IMR-90 (cell line): ENCODE results near the gene PARP6. TPM values are rescaled to one million over a fixed set of nuclear protein-coding genes. Genes with fewer than 3 reads are reported as not detected.

Experiments used
- ATAC-seq: fragments of 200-7000 bp; cut with Tn5 transposase; 2 replicates; pipeline ENCODE4 v1.9.1; 2020; ENCODE audit warnings: low read depth, mild to moderate bottlenecking, moderate library complexity
- BruUV-seq: library from RNA; stranded (reverse); fragments of 400-500 nt; replicated peaks from 2 replicates; lab custom pipeline; 2021; lab: Mats Ljungman, UMichigan
- CTCF ChIA-PET: fragments of 300-600 bp; formaldehyde crosslinking; extraction: SDS; loops from one replicate; lab custom pipeline; 2021; ENCODE audit warnings: antibody characterized with exemption; lab: Yijun Ruan, JAX
- POLR2A ChIA-PET: fragments of 300-600 bp; sonication (Branson Sonifier 250); formaldehyde crosslinking; loops from one replicate; lab custom pipeline; 2022; ENCODE audit warnings: antibody characterized with exemption; ENCODE audit not compliant: unreplicated experiment; lab: Charles Lee
- DNase-seq: peaks from one replicate; pipeline ENCODE4 v3.0.0; 2013
- H2AFZ ChIP-seq: replicated peaks from 2 replicates; pipeline ENCODE3; 2013; ENCODE audit warnings: low read length, mild to moderate bottlenecking; ENCODE audit not compliant: poor library complexity
- H2AK5ac ChIP-seq: 2 replicates; pipeline ENCODE4 v1.6.1; 2013; ENCODE audit warnings: low read depth, low read length, inconsistent platforms
- H2AK9ac ChIP-seq: replicated peaks from 2 replicates; pipeline ENCODE3; 2013; ENCODE audit warnings: mild to moderate bottlenecking, low read depth, low read length, moderate library complexity; ENCODE audit not compliant: poor library complexity
- H2BK120ac ChIP-seq: 2 replicates; pipeline ENCODE4 v1.6.1; 2013; ENCODE audit warnings: low read depth, low read length, inconsistent platforms
- H2BK15ac ChIP-seq: 3 replicates; pipeline ENCODE4 v1.6.1; 2013; ENCODE audit warnings: low read depth, low read length, inconsistent platforms
- H2BK20ac ChIP-seq: 2 replicates; pipeline ENCODE4 v1.6.1; 2013; ENCODE audit warnings: low read depth, mild to moderate bottlenecking, inconsistent platforms, low read length, moderate library complexity
- H2BK5ac ChIP-seq: 2 replicates; pipeline ENCODE4 v1.6.1; 2013; ENCODE audit warnings: mild to moderate bottlenecking, low read depth, low read length, inconsistent platforms; ENCODE audit not compliant: poor library complexity, severe bottlenecking
- H3K14ac ChIP-seq: replicated peaks from 2 replicates; pipeline ENCODE4 v1.6.1; 2013; ENCODE audit warnings: low read depth, low read length, inconsistent platforms
- H3K18ac ChIP-seq: 2 replicates; pipeline ENCODE4 v1.6.1; 2013; ENCODE audit warnings: low read depth, low read length, control low read depth
- H3K23ac ChIP-seq: 2 replicates; pipeline ENCODE4 v1.6.1; 2013; ENCODE audit warnings: low read depth, low read length, inconsistent platforms
- H3K27ac ChIP-seq: 2 replicates; pipeline ENCODE4 v1.5.1; 2013; ENCODE audit warnings: mild to moderate bottlenecking, control low read depth, low read length; ENCODE audit not compliant: insufficient read depth
- H3K27me3 ChIP-seq: 2 replicates; pipeline ENCODE4 v1.6.1; 2013; ENCODE audit warnings: low read length; ENCODE audit not compliant: control insufficient read depth, insufficient read depth
- H3K36me3 ChIP-seq: 2 replicates; pipeline ENCODE4 v1.6.1; 2013; ENCODE audit warnings: low read length, mixed read lengths; ENCODE audit not compliant: control insufficient read depth, insufficient read depth
- H3K4ac ChIP-seq: 2 replicates; pipeline ENCODE4 v1.6.1; 2013; ENCODE audit warnings: low read depth, low read length, inconsistent platforms
- H3K4me1 ChIP-seq: 2 replicates; pipeline ENCODE4 v1.6.1; 2013; ENCODE audit warnings: low read length, mixed read lengths; ENCODE audit not compliant: control insufficient read depth, insufficient read depth
- H3K4me2 ChIP-seq: 2 replicates; pipeline ENCODE4 v1.6.1; 2013; ENCODE audit warnings: low read depth, mild to moderate bottlenecking, control low read depth, low read length, moderate library complexity
- H3K4me3 ChIP-seq: 2 replicates; pipeline ENCODE4 v1.5.1; 2013; ENCODE audit warnings: low read depth, mild to moderate bottlenecking, control low read depth, low read length, moderate library complexity; ENCODE audit not compliant: insufficient read depth
- H3K56ac ChIP-seq: 2 replicates; pipeline ENCODE4 v1.6.1; 2013; ENCODE audit warnings: low read length, inconsistent platforms; ENCODE audit not compliant: insufficient read depth; ENCODE audit errors: extremely low read depth
- H3K79me1 ChIP-seq, 2 experiments: 2 replicates each; pipeline ENCODE4 v1.6.1; 2013; ENCODE audit warnings: low read length in 2 of 2, inconsistent platforms in 1 of 2, low read depth in 1 of 2
- H3K9ac ChIP-seq: 2 replicates; pipeline ENCODE4 v1.6.1; 2013; ENCODE audit warnings: low read depth, low read length, control low read depth
- H3K9me1 ChIP-seq: 2 replicates; pipeline ENCODE4 v1.6.1; 2013; ENCODE audit warnings: low read length, inconsistent platforms; ENCODE audit not compliant: insufficient read depth
- H3K9me3 ChIP-seq: 2 replicates; pipeline ENCODE4 v1.6.1; 2013; ENCODE audit warnings: low read length; ENCODE audit not compliant: control insufficient read depth, insufficient read depth
- H4K20me1 ChIP-seq: 2 replicates; pipeline ENCODE4 v1.6.1; 2013; ENCODE audit warnings: low read length, inconsistent platforms; ENCODE audit not compliant: insufficient read depth
- H4K5ac ChIP-seq: 2 replicates; pipeline ENCODE4 v1.6.1; 2013; ENCODE audit warnings: mild to moderate bottlenecking, low read depth, low read length, control low read depth
- H4K8ac ChIP-seq, 2 experiments: 2 replicates each; pipeline ENCODE4 v1.6.1; 2013; ENCODE audit warnings: low read depth in 2 of 2, low read length in 2 of 2, control low read depth in 1 of 2, inconsistent platforms in 1 of 2
- H4K91ac ChIP-seq: 2 replicates; pipeline ENCODE4 v1.6.1; 2013; ENCODE audit warnings: low read depth, low read length, inconsistent platforms; ENCODE audit not compliant: insufficient read depth
- BHLHE40 ChIP-seq: fragments of 150-350 bp; IDR thresholded peaks from 2 replicates; pipeline ENCODE4 v1.6.1; 2016; ENCODE audit warnings: mild to moderate bottlenecking, low read depth, low read length
- CTCF ChIP-seq: conservative IDR thresholded peaks from 2 replicates; pipeline ENCODE4 v1.5.1; 2012; ENCODE audit warnings: mild to moderate bottlenecking, low read depth, low read length, improper control_type of control experiment
- ELK1 ChIP-seq: fragments of 150-350 bp; IDR thresholded peaks from 2 replicates; pipeline ENCODE4 v1.6.1; 2016; ENCODE audit warnings: low read depth, mild to moderate bottlenecking, low read length, moderate library complexity, borderline replicate concordance
- FOS ChIP-seq: fragments of 150-350 bp; IDR thresholded peaks from 2 replicates; pipeline ENCODE4 v1.6.1; 2016; ENCODE audit warnings: low read depth, low read length
- MAFK ChIP-seq: IDR thresholded peaks from 2 replicates; pipeline ENCODE4 v1.6.1; 2012; ENCODE audit warnings: low read depth, low read length, improper control_type of control experiment
- MAZ ChIP-seq: IDR thresholded peaks from 2 replicates; pipeline ENCODE4 v1.6.1; 2012; ENCODE audit warnings: low read depth, mild to moderate bottlenecking, low read length, improper control_type of control experiment, moderate library complexity, borderline replicate concordance
- MXI1 ChIP-seq: IDR thresholded peaks from 2 replicates; pipeline ENCODE4 v1.6.1; 2012; ENCODE audit warnings: low read depth, mild to moderate bottlenecking, low read length, moderate library complexity, borderline replicate concordance
- POLR2A ChIP-seq: IDR thresholded peaks from 2 replicates; pipeline ENCODE4 v1.6.1; 2012; ENCODE audit warnings: mild to moderate bottlenecking, low read depth, low read length
- RAD21 ChIP-seq: IDR thresholded peaks from 2 replicates; pipeline ENCODE4 v1.6.1; 2012; ENCODE audit warnings: low read length, improper control_type of control experiment
- RCOR1 ChIP-seq: IDR thresholded peaks from 2 replicates; pipeline ENCODE4 v1.6.1; 2012; ENCODE audit warnings: mild to moderate bottlenecking, low read length, improper control_type of control experiment; ENCODE audit not compliant: insufficient replicate concordance
- RFX5 ChIP-seq: IDR thresholded peaks from 2 replicates; pipeline ENCODE4 v1.8.0; 2012; ENCODE audit warnings: low read depth, mild to moderate bottlenecking, low read length, moderate library complexity
- SMC3 ChIP-seq: fragments of 150-350 bp; IDR thresholded peaks from 2 replicates; pipeline ENCODE4 v1.6.1; 2016; ENCODE audit warnings: low read depth, mild to moderate bottlenecking, antibody characterized with exemption, low read length, moderate library complexity
- USF2 ChIP-seq: fragments of 150-350 bp; IDR thresholded peaks from 2 replicates; pipeline ENCODE4 v1.6.1; 2017; ENCODE audit warnings: mild to moderate bottlenecking, antibody characterized with exemption, low read length, low read depth
- WGBS, 2 experiments: methylation state at CpG; one replicate each; pipeline versions ENCODE4 v1.1.5 to v1.1.7; 2013; ENCODE audit warnings: missing lambda C conversion rate in 2 of 2; ENCODE audit not compliant: insufficient read length in 1 of 2; ENCODE audit errors: extremely low coverage in 2 of 2; 5-methylcytosine and 5-hydroxymethylcytosine counted together
- dilution Hi-C: fragments of 300-500 bp; cut with HindIII; formaldehyde crosslinking; loops from one replicate; pipeline ENCODE4 v1.14.3; 2018; ENCODE audit warnings: low sequenced_read_pairs; ENCODE audit not compliant: unreplicated experiment
- in situ Hi-C: fragments of 300-500 bp; cut with MboI; formaldehyde crosslinking; loops from 3 replicates; pipeline ENCODE4 v1.14.3; 2019; ENCODE audit warnings: low sequenced_read_pairs, inconsistent platforms, mixed read lengths
- intact Hi-C: fragments of 100-400 bp; cut with micrococcal nuclease; formaldehyde crosslinking; loops from 2 replicates; pipeline ENCODE4 v1.10.0; 2022
- polyA plus RNA-seq, 3 experiments: library from polyadenylated mRNA; depleted of rRNA; stranded (reverse); fragments of >200 nt; gene quantifications; 2 replicates each; pipeline ENCODE4 v1.2.3, GENCODE V29; 2012; ENCODE audit warnings: low replicate concordance in 1 of 3
- total RNA-seq: library from RNA; depleted of rRNA; stranded (reverse); fragments of >200 nt; gene quantifications from 2 replicates; pipeline ENCODE4 v1.2.3, GENCODE V29; 2012

Gene PARP6
- total and polyA plus RNA-seq, 2 of the 4 experiments (the other 2 are of a cell fraction) = 13.4 to 45.1 TPM

GRCh38 chr15:72265031-72265430 is 7.3 kb downstream of the PARP6 start:
- no peak overlapping the region for H3K4me3 ChIP-seq
- H3K4me1 ChIP-seq = no peaks in the 10 kb centered on the region
- no peak overlapping the region for H3K9ac ChIP-seq
- no peak overlapping the region for H2AK5ac ChIP-seq
- peaks cover 41% of the 10 kb centered on the region for H3K36me3 ChIP-seq
- H4K5ac ChIP-seq = no peak overlapping the region
- H3K56ac ChIP-seq = no peak overlapping the region
- H3K9me3 ChIP-seq = no peaks in the 10 kb centered on the region
- no peak overlapping the region for H2AK9ac ChIP-seq
- H3K14ac ChIP-seq = no peak overlapping the region
- no peaks in the 10 kb centered on the region for H3K9me1 ChIP-seq
- no peak overlapping the region for H2BK15ac ChIP-seq
- no peak overlapping the region for H2BK5ac ChIP-seq
- dilution Hi-C loops (no loop called here), in situ Hi-C loops (no loop called here), intact Hi-C loops (no loop called here)
- no peak overlapping the region for H4K91ac ChIP-seq
- no peak for ATAC-seq
- H3K18ac ChIP-seq = no peak overlapping the region
- ChIA-PET POLR2A (no interaction called here), CTCF (no interaction called here)
- peaks cover 6 to 7% of the 10 kb centered on the region in 2 experiments for H3K79me1 ChIP-seq
- no peak for DNase-seq
- WGBS, 2 experiments = no CpG with 5 or more reads among the region's 5 CpGs
- no peak overlapping the region for H2BK20ac ChIP-seq
- H2AFZ ChIP-seq = no peak overlapping the region
- no peak overlapping the region for H2BK120ac ChIP-seq
- H4K8ac ChIP-seq = no peak overlapping the region
- H3K4ac ChIP-seq = no peak overlapping the region
- H3K27ac ChIP-seq = no peak overlapping the region
- TF ChIP-seq CTCF (no peak), FOS (no peak), MXI1 (no peak), MAFK (no peak), SMC3 (no peak), RFX5 (no peak), RAD21 (no peak), USF2 (no peak), MAZ (no peak), POLR2A (no peak), ELK1 (no peak), RCOR1 (no peak), BHLHE40 (no peak)
- H3K4me2 ChIP-seq = no peak overlapping the region
- H3K27me3 ChIP-seq = no peaks in the 10 kb centered on the region
- H3K23ac ChIP-seq = no peak overlapping the region
- no TSS peak for BruUV-seq
- no peaks in the 10 kb centered on the region for H4K20me1 ChIP-seq
